SU-DHL-6 (cell line): ENCODE results near the gene CIRBP.

Experiments used
- CTCF ChIP-seq: fragments of 200-600 bp; sonication (generic); IDR thresholded peaks from one replicate; pipeline ENCODE4 v1.5.1; 2017; ENCODE audit warnings: antibody characterized with exemption, mild to moderate bottlenecking, low read length, moderate library complexity; ENCODE audit not compliant: insufficient read depth, poor library complexity, severe bottlenecking
- EZH2phosphoT487 ChIP-seq: fragments of 200-600 bp; sonication (generic), shearing (Covaris generic); conservative IDR thresholded peaks from 2 replicates; pipeline ENCODE4 v1.6.1; 2018; ENCODE audit warnings: mild to moderate bottlenecking, antibody characterized with exemption, low read length, moderate library complexity, mixed read lengths

- TF ChIP-seq CTCF (peak; percentile 96), EZH2phosphoT487 (no peak)
Measured at GRCh38 chr19:1266916-1267476, 2.1 kb upstream of the CIRBP start.
